CD4-positive, alpha-beta T cell (primary cell): ENCODE data around the gene KHNYN. TPM values are rescaled to one million over a fixed set of nuclear protein-coding genes. Genes with fewer than 3 reads are reported as not detected.

Experiments
- ATAC-seq: fragments of 200-7000 bp; cut with Tn5 transposase; one replicate; pipeline ENCODE4 v1.10.0; 2022; ENCODE audit warnings: mild to moderate bottlenecking; ENCODE audit not compliant: poor library complexity
- CTCF ChIA-PET: fragments of 350-600 bp; sonication (Branson Sonifier 250); formaldehyde crosslinking; loops from one replicate; lab custom pipeline; 2021; ENCODE audit warnings: antibody characterized with exemption, inconsistent platforms; lab: Charles Lee
- POLR2A ChIA-PET: fragments of 350-600 bp; sonication (Branson Sonifier 250); formaldehyde crosslinking; loops from one replicate; lab custom pipeline; 2021; ENCODE audit warnings: antibody characterized with exemption, inconsistent platforms; lab: Charles Lee
- DNase-seq, 14 experiments: peaks; one replicate each; pipeline ENCODE4 v3.0.0-alpha.2; 2013 to 2020; ENCODE audit warnings: mixed read lengths in 2 of 14
- H3K27ac ChIP-seq, 2 donors: one replicate each; pipeline versions ENCODE4 v1.5.1 to v1.7.0; 2013; ENCODE audit warnings: low read length in 2 of 2, low read depth in 1 of 2, mild to moderate bottlenecking in 1 of 2
- H3K27me3 ChIP-seq, 2 experiments: 1 replicate in 1 of 2; 2 replicates in 1 of 2; pipeline versions ENCODE4 v1.6.1 to v1.7.0; 2013; ENCODE audit warnings: low read length in 2 of 2, control low read depth in 1 of 2, mild to moderate bottlenecking in 1 of 2, moderate library complexity in 1 of 2; ENCODE audit not compliant: insufficient read depth in 2 of 2, control insufficient read depth in 1 of 2
- H3K36me3 ChIP-seq: one replicate; pipeline ENCODE4 v1.6.1; 2013; ENCODE audit warnings: low read length, control low read depth; ENCODE audit not compliant: insufficient read depth
- H3K4me1 ChIP-seq: one replicate; pipeline ENCODE4 v1.6.1; 2013; ENCODE audit warnings: low read length, control low read depth; ENCODE audit not compliant: insufficient read depth
- H3K4me3 ChIP-seq: one replicate; pipeline ENCODE4 v1.5.1; 2013; ENCODE audit warnings: mild to moderate bottlenecking, low read length, moderate library complexity
- H3K9me3 ChIP-seq, 2 experiments: 1 replicate in 1 of 2; 2 replicates in 1 of 2; pipeline versions ENCODE4 v1.6.1 to v1.7.0; 2013; ENCODE audit warnings: low read length in 2 of 2, mild to moderate bottlenecking in 2 of 2, control low read depth in 1 of 2, moderate library complexity in 1 of 2; ENCODE audit not compliant: control insufficient read depth in 1 of 2, insufficient read depth in 1 of 2
- H3K27ac Mint-ChIP-seq: one replicate; pipeline ENCODE4 v1.8.0; 2020; ENCODE audit warnings: mixed read lengths
- H3K27me3 Mint-ChIP-seq: one replicate; pipeline ENCODE4 v1.8.0; 2021; ENCODE audit warnings: mixed read lengths
- H3K36me3 Mint-ChIP-seq: one replicate; pipeline ENCODE4 v1.8.0; 2021; ENCODE audit warnings: low read depth, mixed read lengths
- H3K4me1 Mint-ChIP-seq: one replicate; pipeline ENCODE4 v1.8.0; 2021; ENCODE audit warnings: low read depth, mixed read lengths
- H3K4me3 Mint-ChIP-seq: one replicate; pipeline ENCODE4 v1.8.0; 2020; ENCODE audit warnings: mild to moderate bottlenecking, mixed read lengths
- H3K9me3 Mint-ChIP-seq: one replicate; pipeline ENCODE4 v1.8.0; 2020; ENCODE audit warnings: mixed read lengths
- intact Hi-C, 2 experiments: fragments of 100-400 bp; cut with DNase I in 1 of 2; cut with micrococcal nuclease in 1 of 2; formaldehyde crosslinking; loops; one replicate each; pipeline versions ENCODE4 v1.15.1 to v1.9.0; 2023 to 2025; cut with DNase I, micrococcal nuclease
- polyA plus RNA-seq, 2 donors: library from polyadenylated mRNA; unstranded; fragments of 120-200 nt; gene quantifications; one replicate each; pipeline ENCODE4 v1.2.1, GENCODE V29; 2013
- total RNA-seq, 174 experiments: library from RNA in 2 of 174; stranded (reverse) in 2 of 174; gene quantifications; one replicate each; pipeline ENCODE4 v1.2.3 and lab custom pipeline; 2021 to 2026
- TF ChIP-seq, protein P1 (sequence below): fragments of 200-600 bp; IDR thresholded peaks from one replicate; pipeline ENCODE4 v1.8.0; 2022; ENCODE audit warnings: antibody characterized with exemption, mild to moderate bottlenecking

Gene KHNYN
- 100 to 1,000 TPM; 170 to 173 TPM for total RNA-seq
- 53.6 TPM for polyA plus RNA-seq (2013, experiment 1 of 2)
- 59.8 TPM for polyA plus RNA-seq (2013, experiment 2 of 2)
- 104 to 718 (median 288) reads per million in 172 experiments for total RNA-seq (lab: John Stamatoyannopoulos, UW)

DNA sequence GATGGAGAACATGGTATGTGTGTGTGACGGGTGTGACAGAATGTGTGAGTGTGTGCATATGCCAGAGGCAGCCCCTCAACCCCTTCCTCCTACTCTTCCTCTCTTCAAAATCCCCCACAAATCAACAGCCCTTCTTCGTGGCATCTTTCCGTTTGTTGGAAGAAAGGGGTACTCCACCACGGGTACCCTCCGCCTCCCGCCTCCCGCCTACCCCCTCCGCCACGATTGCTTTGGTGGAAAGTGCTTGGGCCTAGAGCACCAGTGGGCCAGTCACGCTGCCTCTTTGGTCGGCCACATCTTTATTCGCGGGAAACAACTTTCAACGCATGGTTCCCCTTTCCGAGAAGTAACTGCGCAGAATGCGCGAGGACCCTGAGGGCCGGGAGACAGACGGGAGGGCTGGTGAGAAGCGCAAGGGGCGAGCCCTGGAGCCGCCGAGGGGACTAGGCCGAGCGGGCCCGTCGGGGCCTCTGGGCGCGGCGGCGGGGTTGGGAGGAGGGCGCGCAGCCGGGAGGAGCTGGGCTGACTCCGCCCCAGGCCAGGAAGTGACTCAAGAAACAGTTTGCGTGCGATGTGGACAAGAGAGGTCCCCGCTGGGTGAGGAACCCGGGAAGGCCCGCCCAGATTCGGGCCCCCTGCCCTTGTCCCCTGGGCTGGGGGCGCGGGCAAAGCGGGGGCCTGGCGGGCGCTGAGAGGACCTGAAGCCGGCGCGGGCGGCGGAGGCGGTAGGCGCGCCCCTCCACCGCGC lies at the start of gene KHNYN, which contains the start of gene CBLN3:
TSS of gene KHNYN (plus strand) at position 560 of the 748 bp plus-strand sequence. CDS start 777 bp downstream, outside the sequence.
TSS of gene CBLN3 (minus strand) at position 274 of the 748 bp plus-strand sequence. CDS start 614 bp downstream, outside the sequence.
- peak; percentile 82 for ATAC-seq
- H3K27me3 ChIP-seq, result no peaks in the 10 kb centered on the region
- H3K27me3 Mint-ChIP-seq, result no peaks in the 10 kb centered on the region
- peak; percentile 76 to 95 (median 85) for DNase-seq
- peaks cover 54% of the 10 kb centered on the region for H3K4me1 Mint-ChIP-seq
- intact Hi-C loops, result loop anchor here (1.0 to 10.0 kb wide), 5 partner anchors 13 to 315 kb away; partner anchors contain the start of genes CHMP4A (in 1 of the 2), DCAF11 (in 1 of the 2), MDP1 (in 1 of the 2) and NRL (in 1 of the 2)
- H3K27ac ChIP-seq, result peak within 1 kb of the TSS; percentile 92 to 94
- POLR2A ChIA-PET, result interaction anchor here (0.8 to 10.8 kb wide), 32 partner anchors 10 to 1335 kb away, joined by 3 to 270 read pairs (median 5); partner anchors contain the start of genes ACIN1, ADCY4, C14orf119 and CHMP4A
- no peaks in the 10 kb centered on the region for H3K9me3 ChIP-seq
- CTCF ChIA-PET, result interaction anchor here (0.7 to 3.3 kb wide), 8 partner anchors 12 to 1127 kb away, joined by 3 to 89 read pairs (median 6); partner anchors contain the start of genes ADCY4, LTB4R, LTB4R2 and TINF2
- peaks cover 36% of the 10 kb centered on the region for H3K36me3 Mint-ChIP-seq
- peaks cover 32% of the 10 kb centered on the region for H3K36me3 ChIP-seq
- no peaks in the 10 kb centered on the region for H3K9me3 Mint-ChIP-seq
- TF ChIP-seq, protein P1, sequence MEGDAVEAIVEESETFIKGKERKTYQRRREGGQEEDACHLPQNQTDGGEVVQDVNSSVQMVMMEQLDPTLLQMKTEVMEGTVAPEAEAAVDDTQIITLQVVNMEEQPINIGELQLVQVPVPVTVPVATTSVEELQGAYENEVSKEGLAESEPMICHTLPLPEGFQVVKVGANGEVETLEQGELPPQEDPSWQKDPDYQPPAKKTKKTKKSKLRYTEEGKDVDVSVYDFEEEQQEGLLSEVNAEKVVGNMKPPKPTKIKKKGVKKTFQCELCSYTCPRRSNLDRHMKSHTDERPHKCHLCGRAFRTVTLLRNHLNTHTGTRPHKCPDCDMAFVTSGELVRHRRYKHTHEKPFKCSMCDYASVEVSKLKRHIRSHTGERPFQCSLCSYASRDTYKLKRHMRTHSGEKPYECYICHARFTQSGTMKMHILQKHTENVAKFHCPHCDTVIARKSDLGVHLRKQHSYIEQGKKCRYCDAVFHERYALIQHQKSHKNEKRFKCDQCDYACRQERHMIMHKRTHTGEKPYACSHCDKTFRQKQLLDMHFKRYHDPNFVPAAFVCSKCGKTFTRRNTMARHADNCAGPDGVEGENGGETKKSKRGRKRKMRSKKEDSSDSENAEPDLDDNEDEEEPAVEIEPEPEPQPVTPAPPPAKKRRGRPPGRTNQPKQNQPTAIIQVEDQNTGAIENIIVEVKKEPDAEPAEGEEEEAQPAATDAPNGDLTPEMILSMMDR, result no peak
- peak within 1 kb of the TSS; percentile 80 for H3K4me3 ChIP-seq
- peak within 1 kb of the TSS; percentile 97 for H3K27ac Mint-ChIP-seq
- peaks cover 67% of the 10 kb centered on the region for H3K4me1 ChIP-seq
- peak within 1 kb of the TSS; percentile 94 for H3K4me3 Mint-ChIP-seq

DNA sequence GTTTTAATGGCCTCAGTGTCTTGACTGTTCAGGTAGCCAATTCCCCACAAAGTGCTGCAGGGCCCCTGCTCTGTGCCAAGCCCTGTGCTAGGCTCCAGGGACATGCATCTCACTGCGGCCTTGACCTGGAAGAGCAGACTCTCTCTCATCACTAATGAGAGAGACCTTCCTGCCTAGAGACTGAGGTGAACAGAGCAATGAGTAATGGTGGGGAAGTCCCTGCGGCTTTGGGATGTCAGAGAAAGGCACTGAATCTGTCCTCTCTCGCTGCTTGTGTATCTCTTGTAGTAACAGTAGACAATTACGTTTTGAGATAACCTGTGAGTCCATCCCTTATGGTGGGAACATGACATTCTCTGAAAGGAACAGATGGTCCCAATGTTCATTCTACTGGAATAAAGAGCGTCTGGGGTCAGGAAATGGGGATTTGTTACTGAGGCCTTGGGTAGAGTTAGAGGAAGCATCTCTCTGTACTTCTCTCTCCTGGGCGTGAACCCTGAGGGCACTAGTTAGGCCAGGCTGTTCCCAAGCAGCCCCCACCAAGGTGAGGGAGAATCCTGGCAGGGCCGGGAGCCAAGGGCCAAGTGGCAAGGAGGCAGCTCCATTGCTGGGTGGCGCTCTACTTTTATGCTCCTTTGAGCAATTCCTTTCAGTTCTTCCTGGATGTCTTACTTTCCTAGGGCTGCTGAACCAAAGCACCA lies 48.2 kb upstream of the KHNYN start:
- CTCF ChIA-PET, result no interaction called here
- no peaks in the 10 kb centered on the region for H3K4me1 ChIP-seq
- no peak overlapping the region for H3K4me3 ChIP-seq
- H3K4me3 Mint-ChIP-seq, result no peak overlapping the region
- TF ChIP-seq, protein P1, result no peak
- no peaks in the 10 kb centered on the region for H3K36me3 ChIP-seq
- POLR2A ChIA-PET, result no interaction called here
- no peaks in the 10 kb centered on the region for H3K27me3 ChIP-seq
- ATAC-seq (no peak), DNase-seq (no peak)
- H3K9me3 Mint-ChIP-seq, result no peaks in the 10 kb centered on the region
- H3K27ac Mint-ChIP-seq, result no peak overlapping the region
- no peak overlapping the region for H3K27ac ChIP-seq
- no peaks in the 10 kb centered on the region for H3K4me1 Mint-ChIP-seq
- H3K27me3 Mint-ChIP-seq, result peaks cover 4% of the 10 kb centered on the region
- intact Hi-C loops, result loop anchor here in 1 of 2 experiments (5.0 kb wide), 1 partner anchor 36 kb away; no protein-coding TSS in a partner anchor
- H3K36me3 Mint-ChIP-seq, result no peaks in the 10 kb centered on the region
- H3K9me3 ChIP-seq, result no peaks in the 10 kb centered on the region

DNA sequence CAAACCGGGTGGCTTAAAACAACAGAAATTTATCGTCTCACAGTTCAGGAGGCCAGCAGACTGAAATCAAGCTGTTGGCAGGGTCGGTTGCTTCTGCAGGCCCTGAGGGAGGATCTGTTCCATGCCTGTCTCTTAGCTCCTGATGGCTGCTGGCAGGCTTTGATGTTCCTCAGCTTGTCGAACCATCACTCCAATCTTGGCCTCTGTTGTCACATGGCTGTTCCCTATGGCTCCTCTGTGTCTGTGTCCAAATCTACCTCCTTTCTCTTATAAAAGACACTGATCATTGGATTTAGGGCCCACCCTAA lies 47.7 kb upstream of the KHNYN start:
- ChIA-PET POLR2A (no interaction called here), CTCF (no interaction called here)
- Histone ChIP-seq H3K27me3 (no peaks in the 10 kb centered on the region), H3K4me1 (no peaks in the 10 kb centered on the region), H3K27ac (no peak overlapping the region), H3K9me3 (no peaks in the 10 kb centered on the region), H3K4me3 (no peak overlapping the region), H3K36me3 (no peaks in the 10 kb centered on the region)
- H3K36me3 Mint-ChIP-seq, result no peaks in the 10 kb centered on the region
- H3K27me3 Mint-ChIP-seq, result peaks cover 9% of the 10 kb centered on the region
- no peaks in the 10 kb centered on the region for H3K9me3 Mint-ChIP-seq
- H3K4me3 Mint-ChIP-seq, result no peak overlapping the region
- H3K27ac Mint-ChIP-seq, result no peak overlapping the region
- DNase-seq (no peak), ATAC-seq (no peak)
- H3K4me1 Mint-ChIP-seq, result no peaks in the 10 kb centered on the region
- TF ChIP-seq, protein P1, result no peak
- intact Hi-C loops, result loop anchor here in 1 of 2 experiments (5.0 kb wide), 1 partner anchor 35 kb away; no protein-coding TSS in a partner anchor
